PFSK-1 (cell line): Measurements from ENCODE around the gene RAP2C.

Experiments
- FOXP2 ChIP-seq: optimal IDR thresholded peaks from 2 replicates; pipeline ENCODE3; 2011; ENCODE audit warnings: borderline replicate concordance, control low read depth, inconsistent platforms; ENCODE audit not compliant: insufficient read depth; ENCODE audit errors: extremely low read length, extremely low read depth
- REST ChIP-seq, 2 experiments: IDR thresholded peaks; 2 replicates each; pipeline versions ENCODE4 v1.6.1 to v1.8.0; 2011 to 2012; ENCODE audit warnings: low read depth in 2 of 2, low read length in 2 of 2, control low read depth in 1 of 2, inconsistent platforms in 1 of 2, mild to moderate bottlenecking in 1 of 2, moderate library complexity in 1 of 2; ENCODE audit not compliant: insufficient read depth in 1 of 2

RAP2C gene

GRCh38 chrX:132153166-132153565, 66.1 kb downstream of the RAP2C start:
- TF ChIP-seq REST (IDR thresholded peaks at IDR 0.05; ENCODE audit: insufficient read depth in 1 of 2, low read depth in 2 of 2, low read length in 2 of 2), result no peak
- TF ChIP-seq FOXP2, result no peak
